Heart right ventricle (tissue), 16 donors: ENCODE results near the gene PLEKHG5. TPM values are rescaled to one million over a fixed set of nuclear protein-coding genes. Genes with fewer than 3 reads are reported as not detected.
"Not testable (repeated sequence)": the region's sequence is repeated elsewhere in the genome, so short reads cannot be mapped to it uniquely, and the experiment has no call there.

ENCODE experiments used
- ATAC-seq, 8 donors: fragments of 200-7000 bp; cut with Tn5 transposase; one replicate each; pipeline ENCODE4 v1.9.1; 2020; ENCODE audit warnings: mild to moderate bottlenecking in 8 of 8, moderate library complexity in 8 of 8, moderate number of reproducible peaks in 1 of 8
- DNase-seq, 2 donors: peaks; one replicate each; pipeline ENCODE4 v3.0.0-alpha.2; 2020
- H3K27ac ChIP-seq, 10 donors: fragments of 200-600 bp; sonication (generic) in 2 of 10; one replicate each; pipeline versions ENCODE4 v1.5.0 to v1.8.0; 2020 to 2022; ENCODE audit warnings: mild to moderate bottlenecking in 3 of 10
- H3K27me3 ChIP-seq, 7 donors: fragments of 200-600 bp; one replicate each; pipeline ENCODE4 v1.8.0; 2021 to 2022; ENCODE audit warnings: mild to moderate bottlenecking in 2 of 7
- H3K36me3 ChIP-seq, 9 donors: fragments of 200-600 bp; sonication (generic) in 1 of 9; one replicate each; pipeline versions ENCODE4 v1.5.0 to v1.8.0; 2020 to 2022; ENCODE audit warnings: mild to moderate bottlenecking in 2 of 9
- H3K4me1 ChIP-seq, 9 donors: fragments of 200-600 bp; sonication (generic) in 1 of 9; one replicate each; pipeline versions ENCODE4 v1.5.0 to v1.8.0; 2020 to 2022; ENCODE audit warnings: mild to moderate bottlenecking in 4 of 9
- H3K4me3 ChIP-seq, 10 donors: fragments of 200-600 bp; sonication (generic) in 2 of 10; one replicate each; pipeline versions ENCODE4 v1.5.0 to v1.8.0; 2020 to 2022; ENCODE audit warnings: mild to moderate bottlenecking in 7 of 10, moderate library complexity in 2 of 10
- H3K9me3 ChIP-seq, 11 donors: fragments of 200-600 bp in 10 of 11; sonication (generic) in 2 of 11; one replicate each; pipeline versions ENCODE4 v1.5.0 to v1.8.0; 2013 to 2022; ENCODE audit warnings: mild to moderate bottlenecking in 2 of 11, control low read depth in 1 of 11, moderate library complexity in 1 of 11
- CTCF ChIP-seq, 9 donors: fragments of 200-600 bp; sonication (generic) in 2 of 9; IDR thresholded peaks; one replicate each; pipeline versions ENCODE4 v1.5.0 to v1.8.0; 2021 to 2022; ENCODE audit warnings: antibody characterized with exemption in 9 of 9, mild to moderate bottlenecking in 5 of 9, moderate library complexity in 1 of 9
- WGBS, 2 donors: extraction: QIAGEN DNeasy Blood & Tissue Kit; methylation state at CpG; one replicate each; pipeline ENCODE4 v1.1.7; 2013; ENCODE audit warnings: inconsistent platforms in 1 of 2; 5-methylcytosine and 5-hydroxymethylcytosine counted together
- intact Hi-C, 10 donors: fragments of 100-400 bp; cut with DNase I; formaldehyde crosslinking; loops; one replicate each; pipeline versions ENCODE4 v1.11.1 to v1.14.2; 2022
- polyA plus RNA-seq, 2 donors: library from polyadenylated mRNA; stranded (reverse); fragments of 200-250 nt; gene quantifications; one replicate each; pipeline ENCODE4 v1.2.3, GENCODE V29; 2013
- total RNA-seq, 10 donors: library from RNA; stranded (reverse); fragmentation: NEBNext Ultra II Directional in 3 of 10; extraction: Animal tissue kit (Norgen Biotek cat#: 25700) in 3 of 10; gene quantifications; one replicate each; pipeline versions ENCODE4 v1.2.1 to v1.2.4, GENCODE V29; 2021 to 2023
- donor health status: Arrhythmogenic right ventricular cardiomyopathy.
- donor health status: ischemic (EF 13 %, LVEDD 7.1; RV severe dilation, severe dysfunction).
- donor health status: healthy with polysubstance abuse.
- donor health status: DM: no; HTN: yes; CAD: no.
- donor health status: DM: no; HTN: no; CAD: no.
- donor health status: ischemic (EF 25% LVEDD 6.9; RV normal size, moderate dysfunction).
- donor health status: ischemic (EF 25% LVEDD 5.7; RV mildly dilated, moderate dysfunction).
- donor health status: healthy.
- donor health status: DM: yes; HTN: yes; CAD: no.
- donor health status: Ischemic cardiomyopathy.
- donor health status: ischemic (EF 35%, LVEDD 5.7; RV mildly dilated, moderate dysfunction).
- donor health status: nonischemic (EF 11% LVEDD 7.7; RV severe dilation, severe dysfunction).
- donor health status: DM: yes; HTN: yes; CAD: no.
- donor health status: PGD.
- donor health status: ischemic (EF 29% LVEDD 5.4; RV normal size, mild dysfunction).
- donor health status: nonischemic (EF 23%, LVEDD 6.1; RV moderate dilation, normal function).

Gene PLEKHG5
- total and polyA plus RNA-seq, 12 donors: 6.6 to 28.7 (median 15.3) TPM

GRCh38 chr1:6460301-6461050, 31.0 kb downstream of the PLEKHG5 start:
- Histone ChIP-seq H3K27ac (peak overlapping the region in 3 of 10 donors; percentile 26 to 59 (median 51)), H3K27me3 (peaks cover 0 to 61% (median 42%) of the 10 kb centered on the region in 7 donors), H3K4me3 (peak overlapping the region in 9 of 10 donors; percentile 12 to 45 (median 34)), H3K36me3 (peaks cover 0 to 38% (median 0%) of the 10 kb centered on the region in 9 donors), H3K4me1 (peaks cover 0 to 30% (median 14%) of the 10 kb centered on the region in 9 donors), H3K9me3 (no peaks in the 10 kb centered on the region)
- DNase-seq (no peak), ATAC-seq (peak in 5 of 8 donors; percentile 16 to 39 (median 31))
- no peak for TF ChIP-seq CTCF (IDR thresholded peaks at IDR 0.05)
- WGBS, 2 donors: 17 to 20% methylated on average over 39 of the region's 39 CpGs
- intact Hi-C loops: no loop called here

DNA sequence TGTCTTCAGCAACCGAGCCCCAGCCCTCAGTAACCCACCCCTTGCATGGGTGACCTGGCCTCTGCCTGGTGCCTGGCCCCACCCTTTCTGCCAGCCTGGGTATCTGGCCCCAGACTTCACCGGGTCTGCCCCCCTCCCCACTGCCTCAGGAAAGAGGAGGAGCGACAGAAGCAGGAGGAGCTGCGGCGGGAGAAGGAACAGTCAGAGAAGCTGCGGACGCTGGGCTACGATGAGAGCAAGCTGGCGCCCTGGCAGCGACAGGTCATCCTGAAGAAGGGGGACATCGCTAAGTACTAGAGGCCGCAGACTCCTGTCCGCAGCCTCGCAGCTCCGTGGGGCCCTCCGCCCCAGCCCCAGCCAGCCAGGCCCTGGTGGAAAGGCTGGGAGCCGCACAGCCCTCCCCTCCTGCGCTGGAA, 31.6 kb downstream of the PLEKHG5 start:
- DNase-seq (no peak), ATAC-seq (peak in 1 of 8 donors; percentile 17)
- H3K4me3 ChIP-seq: peak overlapping the region in 9 of 10 donors; percentile 12 to 45 (median 34)
- no peak for TF ChIP-seq CTCF (IDR thresholded peaks at IDR 0.05)
- H3K27ac ChIP-seq: peak overlapping the region in 1 of 10 donors; percentile 59
- intact Hi-C loops: no loop called here
- WGBS, 2 donors: 15 to 17% methylated on average over 18 of the region's 18 CpGs
- H3K9me3 ChIP-seq: no peaks in the 10 kb centered on the region
- peaks cover 0 to 30% (median 14%) of the 10 kb centered on the region in 9 donors for H3K4me1 ChIP-seq
- peaks cover 5 to 66% (median 49%) of the 10 kb centered on the region in 7 donors for H3K27me3 ChIP-seq
- H3K36me3 ChIP-seq: peaks cover 0 to 32% (median 0%) of the 10 kb centered on the region in 9 donors

- WGBS, 2 donors: 74 to 82% methylated on average over 11 of the region's 11 CpGs
- no peak for ATAC-seq
- no peak for DNase-seq
Measured at GRCh38 chr1:6456800-6457466, 34.5 kb downstream of the PLEKHG5 start.

DNA sequence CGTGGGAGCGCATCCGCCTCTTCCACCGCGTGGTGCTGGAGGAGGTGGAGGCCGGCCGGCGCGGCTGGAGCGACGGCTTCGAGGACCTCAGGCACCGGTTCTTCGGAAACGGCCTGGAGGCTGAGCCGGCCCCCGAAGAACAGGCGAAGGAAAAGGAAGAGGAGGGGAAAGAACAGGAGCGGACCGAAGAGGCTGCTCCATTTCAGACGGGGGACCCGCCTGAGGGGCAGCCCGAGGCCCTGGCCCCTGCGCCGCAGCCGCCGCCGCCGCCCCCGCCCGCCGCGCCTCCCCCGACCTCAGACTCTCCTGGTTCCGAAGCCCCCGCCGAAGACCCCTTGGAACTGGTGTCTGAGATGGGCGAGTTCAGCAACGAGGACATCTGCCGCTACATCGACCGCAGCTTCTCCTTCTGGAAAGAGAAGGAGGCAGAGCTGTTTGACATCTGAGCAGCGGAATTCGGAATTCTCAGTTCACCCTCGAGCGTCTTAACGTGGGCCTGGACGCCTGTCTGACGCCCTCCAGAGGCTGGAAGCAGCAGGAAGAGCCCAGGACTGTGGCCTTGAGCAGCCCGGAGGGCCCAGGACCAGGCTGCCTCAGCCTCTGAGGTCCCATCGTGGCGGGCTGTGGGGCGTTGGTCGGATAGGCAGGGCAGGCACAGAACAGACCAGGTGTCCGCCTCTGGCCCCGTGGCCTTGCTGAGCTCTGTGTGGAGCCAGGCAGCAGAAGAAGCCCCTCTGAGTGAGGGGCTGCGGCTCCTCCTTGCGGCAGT, 35.5 kb downstream of the PLEKHG5 start:
- intact Hi-C loops, H3K36me3 ChIP-seq, H3K9me3 ChIP-seq, H3K27ac ChIP-seq, H3K4me3 ChIP-seq, ATAC-seq, DNase-seq: not testable (repeated sequence)
- Histone ChIP-seq H3K4me1 (peaks cover 3 to 23% (median 11%) of the 10 kb centered on the region in 9 donors), H3K27me3 (peaks cover 22 to 95% (median 79%) of the 10 kb centered on the region in 7 donors)
- 28 to 34% methylated on average over 58 of the region's 58 CpGs for WGBS, 2 donors

More at GRCh38 chr1:6456800-6457466, 34.5 kb downstream of the PLEKHG5 start:
- H3K9me3 ChIP-seq: no peaks in the 10 kb centered on the region
- TF ChIP-seq CTCF (IDR thresholded peaks at IDR 0.05): no peak
- peaks cover 3 to 31% (median 14%) of the 10 kb centered on the region in 9 donors for H3K4me1 ChIP-seq
- H3K4me3 ChIP-seq: no peak overlapping the region
- intact Hi-C loops: no loop called here
- H3K27me3 ChIP-seq: peaks cover 22 to 92% (median 73%) of the 10 kb centered on the region in 7 donors
- H3K36me3 ChIP-seq: peaks cover 0 to 10% (median 0%) of the 10 kb centered on the region in 9 donors
- no peak overlapping the region for H3K27ac ChIP-seq
